ENCODE results near the gene MRPS30.
"Not testable (repeated sequence)": the region's sequence is repeated elsewhere in the genome, so short reads cannot be mapped to it uniquely, and the experiment has no call there.

Gene MRPS30

GRCh38 chr5:44808435-44809214 lies at the start of gene MRPS30:
Gene MRPS30 (plus strand): TSS chr5:44808947. CDS start chr5:44808963, 16 bp downstream.
- peak; percentile 96 for DNase-seq

- no peak for DNase-seq
These were observed 39.4 kb upstream of the MRPS30 start for GRCh38 chr5:44769200-44769876.

DNA sequence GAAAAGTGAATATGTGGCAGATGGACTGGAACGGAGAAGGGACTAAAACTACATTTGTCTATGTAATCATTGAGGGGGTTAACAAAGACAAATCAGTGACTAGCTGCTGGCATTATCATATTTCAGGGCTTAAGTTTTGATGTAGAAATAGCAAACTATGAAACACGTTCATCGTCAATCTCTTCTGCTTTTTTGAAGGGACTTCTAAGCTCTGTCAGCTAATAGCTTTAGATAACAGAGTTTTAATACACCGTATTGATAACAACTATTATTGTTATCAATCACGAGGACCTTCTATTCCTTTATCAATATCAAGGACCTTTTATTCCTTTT lies 38.9 kb upstream of the MRPS30 start:
- no peak for DNase-seq

GRCh38 chr5:44770780-44771717 lies 37.7 kb upstream of the MRPS30 start:
- DNase-seq = no peak

DNA sequence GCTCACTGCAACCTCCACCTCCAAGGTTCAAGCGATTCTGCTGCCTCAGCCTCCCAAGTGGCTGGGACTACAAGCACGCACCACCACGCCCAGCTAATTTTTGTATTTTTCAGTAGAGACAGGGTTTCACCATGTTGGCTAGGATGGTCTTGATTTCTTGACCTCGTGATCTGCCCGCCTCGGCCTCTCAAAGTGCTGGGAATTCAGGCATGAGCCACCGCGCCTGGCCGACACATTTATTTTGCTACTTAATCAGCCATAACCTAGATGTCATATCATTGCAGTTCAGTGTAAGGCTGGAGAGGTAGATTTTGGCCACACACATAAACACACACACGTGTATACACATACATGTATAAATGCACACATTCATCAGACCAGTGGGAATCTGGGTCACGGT lies 36.4 kb upstream of the MRPS30 start:
- not testable (repeated sequence) for DNase-seq

DNA sequence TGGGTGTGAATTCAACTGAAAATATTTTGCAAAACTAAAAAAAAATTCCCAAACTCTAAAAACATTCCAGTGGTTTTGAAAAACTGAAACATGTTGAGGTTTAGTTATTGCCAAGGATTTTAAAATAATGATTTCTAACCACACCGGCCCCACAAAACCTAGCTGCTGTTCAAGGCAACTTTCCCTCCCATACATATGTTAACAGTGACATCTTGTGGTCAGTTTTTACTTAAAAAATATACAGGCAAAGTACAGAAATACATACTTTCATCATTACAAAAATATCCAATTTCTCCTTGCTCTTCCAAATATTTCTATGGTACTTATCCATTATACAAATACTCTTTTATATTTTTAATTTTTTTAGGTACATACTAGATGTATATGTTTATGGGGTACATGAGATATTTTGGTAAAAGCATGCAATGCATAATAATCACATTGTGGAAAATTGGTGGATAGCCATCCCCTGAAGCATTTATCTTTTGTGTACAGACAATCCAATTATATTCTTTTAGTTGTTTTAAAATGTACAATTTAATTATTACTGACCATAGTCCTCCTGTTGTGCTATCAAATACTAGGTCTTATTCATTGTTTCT lies 34.4 kb upstream of the MRPS30 start:
- DNase-seq = peak; percentile 26

DNA sequence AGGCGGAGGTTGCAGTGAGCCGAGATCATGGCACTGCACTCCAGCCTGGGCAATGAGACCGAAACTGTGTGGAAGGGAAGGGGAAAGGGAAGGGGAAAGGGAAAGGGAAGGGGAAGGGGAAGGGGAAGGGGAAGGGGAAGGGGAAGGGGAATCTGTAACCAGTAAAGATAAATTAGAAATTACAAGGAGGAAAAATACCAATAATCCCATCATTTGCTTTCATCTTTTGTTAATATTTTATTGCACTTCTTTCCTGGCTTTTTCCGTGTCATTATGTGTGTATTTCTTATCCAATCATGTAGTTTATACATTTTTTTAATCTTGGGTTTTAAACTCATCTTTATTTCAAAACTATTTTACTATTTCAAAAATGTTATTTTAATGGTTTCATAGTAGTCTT lies 29.6 kb upstream of the MRPS30 start:
- DNase-seq = no peak

GRCh38 chr5:44783634-44784315 lies 25.0 kb upstream of the MRPS30 start:
- DNase-seq = no peak

- DNase-seq = no peak
These were observed 21.0 kb upstream of the MRPS30 start for GRCh38 chr5:44787731-44788130.

- not testable (repeated sequence) for DNase-seq
These were observed 19.3 kb upstream of the MRPS30 start for GRCh38 chr5:44789372-44789995.

DNA sequence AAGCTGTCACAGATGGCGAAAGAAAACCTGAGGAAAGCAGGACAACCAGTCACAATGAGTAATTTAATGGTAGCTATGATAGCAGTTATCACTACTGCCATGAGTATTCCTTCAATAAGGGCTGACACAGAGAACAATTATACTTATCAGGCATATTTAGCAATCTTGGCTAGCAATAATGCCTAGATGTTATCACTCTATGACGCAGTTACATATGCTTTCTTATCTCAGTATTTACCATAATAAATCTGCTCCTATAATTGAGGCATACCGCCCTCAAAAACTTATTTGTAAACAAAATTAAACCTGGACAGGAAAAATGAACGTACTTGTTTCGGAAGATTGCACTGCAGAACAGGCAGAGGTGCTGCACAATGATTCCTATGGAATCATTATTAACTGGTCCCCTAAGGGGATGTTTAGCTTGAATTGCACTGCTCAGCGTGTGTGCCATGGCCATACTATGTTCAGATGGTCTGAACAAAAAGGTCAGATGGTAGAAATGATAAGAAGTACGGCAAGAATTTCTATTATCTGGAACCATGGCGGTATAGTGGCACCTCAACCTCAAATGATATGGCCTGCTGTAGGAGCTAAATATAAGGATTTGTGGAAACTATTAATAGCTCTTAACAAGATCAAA lies 16.6 kb upstream of the MRPS30 start:
- not testable (repeated sequence) for DNase-seq

- DNase-seq = no peak
These were observed 14.4 kb upstream of the MRPS30 start for GRCh38 chr5:44794371-44794770.

DNA sequence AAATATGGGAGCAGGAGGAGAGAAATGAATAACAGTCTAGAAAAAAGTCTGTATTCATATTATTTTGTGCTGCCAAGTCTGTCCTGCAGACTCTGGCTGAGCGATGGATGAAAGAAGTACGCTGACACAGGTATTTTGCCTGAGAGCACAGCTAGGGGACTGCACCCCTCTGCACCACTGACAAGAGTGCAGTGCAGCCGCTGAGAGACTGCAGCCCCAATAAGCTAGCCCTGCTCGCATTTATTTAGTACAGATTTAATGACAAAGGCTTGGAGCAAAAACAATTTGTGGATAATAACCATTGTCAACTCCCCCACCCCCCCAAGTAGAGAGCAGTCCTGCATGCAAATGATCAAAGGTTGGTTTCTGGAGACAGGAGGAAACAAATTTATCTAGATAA lies 13.3 kb upstream of the MRPS30 start:
- no peak for DNase-seq

DNA sequence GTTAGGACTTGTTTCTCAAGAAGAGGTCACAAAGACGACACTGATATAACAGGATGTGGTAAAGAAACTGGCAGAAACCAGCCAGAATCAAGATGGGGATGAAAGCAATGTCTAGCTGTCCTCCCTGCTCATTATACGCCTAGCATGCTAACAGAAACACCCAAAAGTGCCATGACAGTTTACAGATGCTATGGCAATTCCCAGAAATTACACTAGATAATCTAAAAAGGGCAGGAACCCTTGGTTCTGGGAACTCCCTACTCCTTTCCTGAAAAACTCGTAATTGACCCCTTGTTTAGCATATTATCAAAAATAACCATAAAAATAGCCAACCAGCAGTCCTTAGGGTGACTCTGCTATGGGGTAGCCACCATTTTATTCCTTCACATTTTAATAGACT lies 10.9 kb upstream of the MRPS30 start:
- no peak for DNase-seq

DNA sequence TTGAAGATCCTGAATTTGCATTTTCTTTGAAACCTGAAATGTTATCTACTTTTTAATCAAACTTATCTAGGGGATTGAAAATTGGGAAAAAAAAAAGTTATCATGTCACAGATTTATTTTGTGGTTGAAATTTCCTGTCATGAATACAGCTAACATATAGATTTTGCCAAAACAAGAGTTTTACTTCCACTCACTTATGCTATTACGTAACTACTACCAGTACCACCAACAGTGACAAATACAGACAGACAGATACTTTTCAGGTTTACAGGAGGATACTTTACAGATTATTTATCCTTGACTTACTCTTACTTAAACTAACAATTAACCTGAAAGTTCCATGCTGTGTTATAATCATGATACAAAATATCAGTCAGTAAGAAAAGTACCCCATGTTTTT lies 6.8 kb upstream of the MRPS30 start:
- no peak for DNase-seq

DNA sequence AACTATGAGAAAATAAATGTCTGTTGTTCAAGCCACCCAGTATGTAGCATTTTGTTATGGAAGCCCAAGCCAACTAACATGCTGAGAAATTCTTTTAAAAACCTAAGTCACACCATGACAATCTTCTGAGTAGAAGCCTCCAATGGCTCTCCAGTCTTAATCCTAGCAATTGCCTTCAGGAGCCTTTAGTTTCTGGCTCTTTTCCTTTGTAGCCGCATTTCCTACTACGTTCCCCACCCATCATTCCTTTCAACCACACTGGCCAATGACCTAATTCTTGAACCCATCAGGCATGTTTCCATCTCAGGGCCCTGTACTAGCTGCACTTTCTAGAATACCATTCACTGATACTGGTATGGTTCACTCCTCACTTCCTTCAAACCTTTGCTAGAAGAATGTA lies 2.1 kb upstream of the MRPS30 start:
- DNase-seq = no peak

DNA sequence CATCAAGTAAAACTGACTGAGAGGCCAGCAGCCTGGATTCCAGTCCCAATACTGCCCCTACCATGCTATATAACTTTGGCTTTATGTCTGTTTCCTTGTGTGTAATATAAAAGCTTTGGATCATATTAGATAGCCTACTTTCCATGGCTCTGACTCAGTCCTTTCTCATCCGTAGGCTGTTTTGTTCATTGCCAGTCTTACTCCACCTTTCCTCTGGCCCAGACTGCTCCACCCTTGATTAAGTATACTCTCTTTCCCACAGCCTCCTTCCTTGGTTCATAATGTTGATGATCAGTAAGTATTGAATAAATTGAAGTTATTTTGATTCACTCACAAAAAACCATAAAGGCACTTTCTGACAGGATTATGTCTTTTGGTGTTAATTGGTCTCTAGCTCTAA lies 1.5 kb upstream of the MRPS30 start:
- DNase-seq = no peak

DNA sequence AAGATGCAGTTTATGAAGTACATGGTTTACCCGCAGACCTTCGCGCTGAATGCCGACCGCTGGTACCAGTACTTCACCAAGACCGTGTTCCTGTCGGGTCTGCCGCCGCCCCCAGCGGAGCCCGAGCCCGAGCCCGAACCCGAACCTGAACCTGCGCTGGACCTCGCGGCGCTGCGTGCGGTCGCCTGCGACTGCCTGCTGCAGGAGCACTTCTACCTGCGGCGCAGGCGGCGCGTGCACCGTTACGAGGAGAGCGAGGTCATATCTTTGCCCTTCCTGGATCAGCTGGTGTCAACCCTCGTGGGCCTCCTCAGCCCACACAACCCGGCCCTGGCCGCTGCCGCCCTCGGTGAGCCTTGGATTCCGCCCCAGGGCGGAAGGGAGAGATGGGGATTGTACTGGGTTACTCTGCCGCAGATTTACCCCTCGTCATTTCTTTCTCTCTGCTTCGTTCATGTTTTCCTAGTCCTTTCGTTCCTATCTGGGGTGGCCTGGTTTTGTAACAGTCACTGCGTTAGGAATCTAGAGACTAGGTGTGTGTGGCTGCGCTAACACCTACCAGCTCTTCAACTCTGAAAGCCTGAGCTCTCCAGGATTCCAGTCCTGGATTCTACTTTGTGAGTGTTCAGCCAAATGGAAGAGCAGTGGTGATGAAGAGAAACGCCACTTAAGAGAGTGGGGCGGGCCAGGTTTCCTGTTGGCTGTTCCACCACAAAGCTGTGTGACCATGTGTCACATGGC lies 638 bp downstream of the MRPS30 start:
- peak; percentile 37 for DNase-seq

- no peak for DNase-seq
These were observed 1.2 kb downstream of the MRPS30 start for GRCh38 chr5:44809956-44810420.

GRCh38 chr5:44814761-44815160 lies 6.0 kb downstream of the MRPS30 start:
- no peak for DNase-seq

GRCh38 chr5:44821164-44821563 lies 12.4 kb downstream of the MRPS30 start:
- DNase-seq = no peak
